ENCODE results near the gene HYKK. TPM values are rescaled to one million over a fixed set of nuclear protein-coding genes. Genes with fewer than 3 reads are reported as not detected.

The HYKK gene
- total RNA-seq, 2 experiments from 2014 or later, result 3.7 to 4.7 TPM

DNA sequence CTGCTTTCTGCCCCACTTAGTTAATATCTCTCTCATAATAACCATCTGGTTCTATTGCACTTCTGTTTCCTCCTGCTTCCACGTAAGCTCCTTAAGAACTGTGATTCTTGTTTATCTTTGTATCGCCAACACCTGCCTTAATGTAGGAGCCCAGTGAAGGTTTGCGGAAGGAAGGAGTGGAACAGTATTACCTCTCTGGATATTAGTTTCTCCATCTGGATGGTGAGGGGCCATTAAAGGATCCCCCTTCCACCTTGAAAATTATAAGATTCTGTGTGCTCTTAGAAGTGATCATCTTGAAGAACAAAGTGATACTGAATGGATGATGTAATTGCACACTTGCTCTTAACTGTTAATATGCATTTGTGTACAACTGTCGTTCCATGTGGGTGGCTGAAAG is 60.2 kb downstream of the HYKK start:
- peaks cover 23% of the 10 kb centered on the region for H3K27me3 Mint-ChIP-seq
- H3K36me3 Mint-ChIP-seq (ENCODE audit: low read depth), result no peaks in the 10 kb centered on the region
- H3K4me1 Mint-ChIP-seq, result peaks cover 26% of the 10 kb centered on the region
- H3K4me3 Mint-ChIP-seq, result no peak overlapping the region
- H3K27ac Mint-ChIP-seq, result no peak overlapping the region
- no peak for DNase-seq
- no peaks in the 10 kb centered on the region for H3K9me3 Mint-ChIP-seq
- CTCF ChIA-PET, result interaction anchor here (0.9 kb wide), 1 partner anchor 30 kb away, joined by 9 read pairs; no protein-coding TSS in a partner anchor
- POLR2A ChIA-PET, result no interaction called here

DNA sequence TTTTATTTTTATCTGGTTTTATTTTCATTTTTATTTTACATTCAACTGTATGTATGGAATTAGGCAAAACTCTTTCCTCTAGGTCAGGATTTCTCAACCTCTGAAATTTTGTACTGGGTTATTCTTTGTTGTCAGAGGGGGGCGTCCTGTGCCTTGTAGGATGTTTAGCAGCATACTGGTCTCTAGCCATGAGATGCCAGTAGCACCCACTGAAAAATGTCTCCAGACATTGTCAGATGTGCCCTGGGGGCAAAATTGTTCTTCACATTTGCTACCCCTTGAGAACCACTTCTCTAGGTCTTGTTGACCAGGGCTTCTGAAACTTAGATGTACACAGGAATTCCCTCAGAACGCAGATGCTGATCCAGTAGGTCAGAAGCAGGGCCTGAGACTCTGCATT is 63.3 kb downstream of the HYKK start:
- POLR2A ChIA-PET, result no interaction called here

GRCh38 chr15:78571382-78571781 is 64.0 kb downstream of the HYKK start:
- peaks cover 13% of the 10 kb centered on the region for H3K27me3 Mint-ChIP-seq
- H3K4me3 Mint-ChIP-seq, result no peak overlapping the region
- DNase-seq, result no peak
- H3K4me1 Mint-ChIP-seq, result peaks cover 6% of the 10 kb centered on the region
- CTCF ChIA-PET, result interaction anchor here (0.5 kb wide), 1 partner anchor 302 kb away, joined by 5 read pairs; no protein-coding TSS in a partner anchor
- H3K9me3 Mint-ChIP-seq, result no peaks in the 10 kb centered on the region
- no peaks in the 10 kb centered on the region for H3K36me3 Mint-ChIP-seq (ENCODE audit: low read depth)
- no peak overlapping the region for H3K27ac Mint-ChIP-seq
- POLR2A ChIA-PET, result no interaction called here

More for the DNA sequence above, 63.3 kb downstream of the HYKK start:
- Mint-ChIP-seq H3K4me1 (peaks cover 12% of the 10 kb centered on the region), H3K27ac (no peak overlapping the region), H3K9me3 (no peaks in the 10 kb centered on the region), H3K36me3 (ENCODE audit: low read depth) (no peaks in the 10 kb centered on the region), H3K4me3 (no peak overlapping the region), H3K27me3 (peaks cover 19% of the 10 kb centered on the region)
- no peak for DNase-seq
- CTCF ChIA-PET, result no interaction called here

DNA sequence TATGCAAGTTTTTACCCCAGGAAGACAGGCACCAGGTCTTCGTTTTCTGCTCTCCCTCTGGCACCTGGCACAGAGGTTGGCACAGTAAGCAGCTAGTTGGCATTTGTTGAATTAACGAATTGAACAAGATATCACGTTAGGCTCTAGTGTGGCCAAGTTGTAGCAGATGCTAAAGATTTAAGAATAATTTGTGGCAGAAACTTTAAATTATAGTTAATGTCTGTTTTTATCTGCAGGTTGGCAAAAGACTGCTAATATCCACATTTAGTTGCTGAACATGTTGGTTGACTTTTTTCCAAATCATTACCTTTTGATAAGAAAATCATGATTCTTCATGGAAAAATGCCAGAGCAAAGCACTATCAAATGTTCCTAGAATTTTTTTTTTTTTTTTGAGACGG is 66.0 kb downstream of the HYKK start:
- no peaks in the 10 kb centered on the region for H3K4me1 Mint-ChIP-seq
- H3K4me3 Mint-ChIP-seq, result no peak overlapping the region
- H3K36me3 Mint-ChIP-seq (ENCODE audit: low read depth), result no peaks in the 10 kb centered on the region
- peaks cover 3% of the 10 kb centered on the region for H3K27me3 Mint-ChIP-seq
- H3K9me3 Mint-ChIP-seq, result no peaks in the 10 kb centered on the region
- POLR2A ChIA-PET, result no interaction called here
- CTCF ChIA-PET, result no interaction called here
- no peak overlapping the region for H3K27ac Mint-ChIP-seq
- no peak for DNase-seq

DNA sequence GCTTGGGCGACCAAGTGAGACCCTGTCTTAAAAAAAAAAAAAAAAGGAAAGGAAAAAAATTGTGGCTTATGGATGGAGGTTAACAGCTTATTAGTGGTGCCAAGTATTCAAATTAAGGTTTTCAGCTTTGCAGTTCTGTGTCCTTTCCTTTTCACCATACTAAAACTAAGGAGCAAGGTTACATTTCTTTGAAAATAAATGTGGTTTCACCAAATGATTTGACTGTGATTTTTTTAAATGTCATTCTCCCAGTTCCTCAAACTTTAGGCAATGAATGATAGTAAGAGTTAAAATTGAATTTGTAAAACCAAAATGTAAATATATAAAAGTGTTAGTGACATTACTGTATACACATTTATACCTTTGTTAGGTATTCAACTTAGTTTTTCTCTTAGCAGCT is 67.6 kb downstream of the HYKK start:
- Mint-ChIP-seq H3K27me3 (no peaks in the 10 kb centered on the region), H3K9me3 (no peaks in the 10 kb centered on the region), H3K4me1 (no peaks in the 10 kb centered on the region), H3K27ac (no peak overlapping the region), H3K4me3 (no peak overlapping the region), H3K36me3 (ENCODE audit: low read depth) (no peaks in the 10 kb centered on the region)
- ChIA-PET CTCF (no interaction called here), POLR2A (interaction anchor here (0.6 kb wide), 1 partner anchor 137 kb away, joined by 3 read pairs; the partner anchor contains the start of gene IREB2)
- no peak for DNase-seq

Other genes starting within 250 kb of the HYKK start
- 10 to 100 TPM; 28.5 to 31.2 TPM for gene DNAJA4, start 243.0 kb upstream of the HYKK start, total RNA-seq
- gene SKIC8, start 208.0 kb upstream of the HYKK start, total RNA-seq, result 10 to 100 TPM; 44.5 to 44.7 TPM
- gene CRABP1, start 167.2 kb upstream of the HYKK start, total RNA-seq, result not detected
- 10 to 100 TPM; 52.9 to 57.2 TPM for gene IREB2, start 69.4 kb upstream of the HYKK start, total RNA-seq
- gene PSMA4, start 32.9 kb downstream of the HYKK start, total RNA-seq, result 100 to 1,000 TPM; 255 to 259 TPM
- 1 to 10 TPM; 2.4 to 4.0 TPM for gene CHRNA5, start 57.9 kb downstream of the HYKK start, total RNA-seq
- gene CHRNA3, start 113.4 kb downstream of the HYKK start, total RNA-seq, result not detected
- not detected for gene CHRNB4, start 133.6 kb downstream of the HYKK start, total RNA-seq

All from activated CD4-positive, alpha-beta T cell treated with anti-CD3 and anti-CD28 coated beads, Interleukin-2, amount 10 ng/mL, durations not matched to agents 7 days and 5 days (primary cell).